Brain microvascular endothelial cell (primary cell): ENCODE measurements around the gene REEP6.

ENCODE experiments used
- DNase-seq: peaks from one replicate; pipeline ENCODE4 v3.0.0-alpha.2; 2020
- H3K27ac ChIP-seq: fragments of 250-450 bp; sonication (Bioruptor Pico); 2 replicates; pipeline ENCODE4 v1.5.1; 2020; ENCODE audit warnings: mild to moderate bottlenecking, moderate library complexity
- H3K27me3 ChIP-seq: fragments of 250-450 bp; sonication (Bioruptor Pico); replicated peaks from 2 replicates; pipeline ENCODE4 v1.5.1; 2020; ENCODE audit warnings: mild to moderate bottlenecking
- H3K36me3 ChIP-seq: fragments of 250-450 bp; sonication (Bioruptor Pico); replicated peaks from 2 replicates; pipeline ENCODE4 v1.5.1; 2020; ENCODE audit warnings: mild to moderate bottlenecking
- H3K4me3 ChIP-seq: 2 replicates; pipeline ENCODE4 v1.5.1; 2011; ENCODE audit warnings: low read depth, mild to moderate bottlenecking, control low read depth, low read length, moderate library complexity
- CTCF ChIP-seq: IDR thresholded peaks from 2 replicates; pipeline ENCODE4 v1.5.1; 2011; ENCODE audit warnings: low read depth, mild to moderate bottlenecking, moderate library complexity, low read length, control low read depth, inconsistent platforms; ENCODE audit errors: missing control alignments
- in situ Hi-C: cut with HindIII; loops from 2 replicates; pipeline ENCODE4 v1.10.0; 2017; ENCODE audit warnings: low sequenced_read_pairs, low pct_ligation_motif_present

The REEP6 gene

GRCh38 chr19:1452802-1453524 lies 38.0 kb upstream of the REEP6 start:
- no peaks in the 10 kb centered on the region for H3K36me3 ChIP-seq
- in situ Hi-C loops = no loop called here
- peaks cover 77% of the 10 kb centered on the region for H3K27me3 ChIP-seq
- no peak overlapping the region for H3K27ac ChIP-seq
- H3K4me3 ChIP-seq = no peak overlapping the region
- TF ChIP-seq CTCF = no peak
- DNase-seq = no peak

- H3K27me3 ChIP-seq = peaks cover 82% of the 10 kb centered on the region
- no peak overlapping the region for H3K27ac ChIP-seq
- in situ Hi-C loops = no loop called here
- H3K36me3 ChIP-seq = no peaks in the 10 kb centered on the region
- H3K4me3 ChIP-seq = no peak overlapping the region
- DNase-seq = no peak
- TF ChIP-seq CTCF = peak; percentile 28
These were observed 37.2 kb upstream of the REEP6 start for GRCh38 chr19:1453525-1454364.

- no peak overlapping the region for H3K4me3 ChIP-seq
- in situ Hi-C loops = no loop called here
- no peak overlapping the region for H3K27ac ChIP-seq
- H3K36me3 ChIP-seq = no peaks in the 10 kb centered on the region
- no peak for DNase-seq
- H3K27me3 ChIP-seq = peaks cover 70% of the 10 kb centered on the region
- TF ChIP-seq CTCF = no peak
These were observed 36.0 kb upstream of the REEP6 start for GRCh38 chr19:1455002-1455335.

- in situ Hi-C loops = no loop called here
- peak; percentile 33 for DNase-seq
- no peak overlapping the region for H3K27ac ChIP-seq
These were observed 35.5 kb upstream of the REEP6 start for GRCh38 chr19:1455336-1456120.

More at GRCh38 chr19:1455336-1456120, 35.5 kb upstream of the REEP6 start:
- Histone ChIP-seq H3K36me3 (no peaks in the 10 kb centered on the region), H3K27me3 (peaks cover 64% of the 10 kb centered on the region), H3K4me3 (no peak overlapping the region)
- TF ChIP-seq CTCF = no peak
